Activated naive CD8-positive, alpha-beta T cell treated with anti-CD3 and anti-CD28 coated beads, Interleukin-2, amount 10 ng/mL, durations not matched to agents 7 days and 5 days (primary cell): ENCODE measurements around the gene DUSP10. TPM values are rescaled to one million over a fixed set of nuclear protein-coding genes. Genes with fewer than 3 reads are reported as not detected.
A peak's percentile ranks its signal among the peaks of the same experiment; 100 is the strongest.

Source experiments
- ATAC-seq: fragments of 150-1000 bp; cut with Tn5 transposase; one replicate; pipeline ENCODE4 v1.10.0; 2021; ENCODE audit warnings: low read depth, moderate library complexity
- POLR2A ChIA-PET: fragments of 350-600 bp; sonication (Branson Sonifier 250); formaldehyde crosslinking; loops from one replicate; lab custom pipeline; 2021; ENCODE audit warnings: antibody characterized with exemption; lab: Charles Lee
- DNase-seq: peaks from one replicate; pipeline ENCODE4 v3.0.0; 2021
- H3K27ac Mint-ChIP-seq: one replicate; pipeline ENCODE4 v1.8.0; 2022; ENCODE audit warnings: mild to moderate bottlenecking, mixed read lengths
- H3K27me3 Mint-ChIP-seq: one replicate; pipeline ENCODE4 v1.8.0; 2022; ENCODE audit warnings: mild to moderate bottlenecking, moderate library complexity, mixed read lengths
- H3K36me3 Mint-ChIP-seq: one replicate; pipeline ENCODE4 v1.8.0; 2021; ENCODE audit warnings: mild to moderate bottlenecking, mixed read lengths
- H3K4me1 Mint-ChIP-seq: one replicate; pipeline ENCODE4 v1.8.0; 2021; ENCODE audit warnings: mixed read lengths
- H3K4me3 Mint-ChIP-seq: one replicate; pipeline ENCODE4 v1.8.0; 2022; ENCODE audit warnings: mild to moderate bottlenecking, moderate library complexity, mixed read lengths
- H3K9me3 Mint-ChIP-seq: one replicate; pipeline ENCODE4 v1.8.0; 2021; ENCODE audit warnings: mixed read lengths
- total RNA-seq, 2 experiments: library from RNA; stranded (reverse); gene quantifications; one replicate each; pipeline ENCODE4 v1.2.3, GENCODE V29; 2021

The DUSP10 gene
- total RNA-seq, 2 experiments from 2014 or later: 14.8 to 15.7 TPM

- H3K27me3 Mint-ChIP-seq: no peaks in the 10 kb centered on the region
- H3K9me3 Mint-ChIP-seq: peaks cover 20% of the 10 kb centered on the region
- H3K36me3 Mint-ChIP-seq: peaks cover 78% of the 10 kb centered on the region
- H3K4me3 Mint-ChIP-seq: no peak overlapping the region
- no peak for DNase-seq
- peaks cover 59% of the 10 kb centered on the region for H3K4me1 Mint-ChIP-seq
- POLR2A ChIA-PET: interaction anchor here (1.0 to 3.9 kb wide), 3 partner anchors 11 to 106 kb away, joined by 3 to 22 read pairs (median 5); partner anchors contain the start of gene DUSP10
- no peak overlapping the region for H3K27ac Mint-ChIP-seq
- ATAC-seq: no peak
These were observed 18.0 kb downstream of the DUSP10 start for GRCh38 chr1:221723848-221724236.

- no peaks in the 10 kb centered on the region for H3K27me3 Mint-ChIP-seq
- H3K4me3 Mint-ChIP-seq: no peak overlapping the region
- peaks cover 78% of the 10 kb centered on the region for H3K36me3 Mint-ChIP-seq
- H3K9me3 Mint-ChIP-seq: peaks cover 20% of the 10 kb centered on the region
- POLR2A ChIA-PET: interaction anchor here (1.0 to 3.9 kb wide), 3 partner anchors 11 to 106 kb away, joined by 3 to 22 read pairs (median 5); partner anchors contain the start of gene DUSP10
- ATAC-seq (no peak), DNase-seq (no peak)
- H3K27ac Mint-ChIP-seq: no peak overlapping the region
- H3K4me1 Mint-ChIP-seq: peaks cover 59% of the 10 kb centered on the region
These were observed 18.7 kb downstream of the DUSP10 start for GRCh38 chr1:221723018-221723847.

- H3K27me3 Mint-ChIP-seq: no peaks in the 10 kb centered on the region
- POLR2A ChIA-PET: interaction anchor here (1.6 to 3.9 kb wide), 2 partner anchors 10 to 19 kb away, joined by 5 to 22 read pairs; partner anchors contain the start of gene DUSP10
- DNase-seq: no peak
- H3K4me3 Mint-ChIP-seq: peak overlapping the region; percentile 9
- peaks cover 76% of the 10 kb centered on the region for H3K36me3 Mint-ChIP-seq
- peaks cover 54% of the 10 kb centered on the region for H3K4me1 Mint-ChIP-seq
- no peak overlapping the region for H3K27ac Mint-ChIP-seq
- peaks cover 18% of the 10 kb centered on the region for H3K9me3 Mint-ChIP-seq
- no peak for ATAC-seq
These were observed 19.5 kb downstream of the DUSP10 start for GRCh38 chr1:221722254-221723017.

GRCh38 chr1:221720545-221720944 is 21.3 kb downstream of the DUSP10 start:
- Mint-ChIP-seq H3K36me3 (peaks cover 81% of the 10 kb centered on the region), H3K9me3 (peaks cover 15% of the 10 kb centered on the region), H3K4me1 (peaks cover 53% of the 10 kb centered on the region)

GRCh38 chr1:221719987-221720386 is 21.9 kb downstream of the DUSP10 start:
- Mint-ChIP-seq H3K9me3 (peaks cover 15% of the 10 kb centered on the region), H3K4me1 (peaks cover 56% of the 10 kb centered on the region), H3K36me3 (peaks cover 82% of the 10 kb centered on the region), H3K27me3 (no peaks in the 10 kb centered on the region), H3K27ac (no peak overlapping the region), H3K4me3 (no peak overlapping the region)
- ATAC-seq (no peak), DNase-seq (no peak)
- POLR2A ChIA-PET: no interaction called here

More at GRCh38 chr1:221720545-221720944, 21.3 kb downstream of the DUSP10 start:
- DNase-seq: no peak
- no peaks in the 10 kb centered on the region for H3K27me3 Mint-ChIP-seq
- no peak overlapping the region for H3K27ac Mint-ChIP-seq
- POLR2A ChIA-PET: no interaction called here
- no peak overlapping the region for H3K4me3 Mint-ChIP-seq
- no peak for ATAC-seq

GRCh38 chr1:221719278-221719597 is 22.7 kb downstream of the DUSP10 start:
- peaks cover 83% of the 10 kb centered on the region for H3K36me3 Mint-ChIP-seq
- peaks cover 60% of the 10 kb centered on the region for H3K4me1 Mint-ChIP-seq
- no peak for ATAC-seq
- H3K27me3 Mint-ChIP-seq: no peaks in the 10 kb centered on the region
- no peak overlapping the region for H3K4me3 Mint-ChIP-seq
- POLR2A ChIA-PET: interaction anchor here (0.6 to 2.3 kb wide), 2 partner anchors 23 to 124 kb away, joined by 3 to 15 read pairs; partner anchors contain the start of gene DUSP10
- H3K27ac Mint-ChIP-seq: no peak overlapping the region
- no peak for DNase-seq
- H3K9me3 Mint-ChIP-seq: peaks cover 12% of the 10 kb centered on the region

GRCh38 chr1:221718381-221719277 is 23.3 kb downstream of the DUSP10 start:
- Mint-ChIP-seq H3K36me3 (peaks cover 81% of the 10 kb centered on the region), H3K27ac (no peak overlapping the region), H3K9me3 (peaks cover 8% of the 10 kb centered on the region), H3K4me3 (no peak overlapping the region), H3K4me1 (peaks cover 66% of the 10 kb centered on the region), H3K27me3 (no peaks in the 10 kb centered on the region)
- POLR2A ChIA-PET: interaction anchor here (0.5 to 2.3 kb wide), 2 partner anchors 23 to 58 kb away, joined by 3 to 15 read pairs; partner anchors contain the start of gene DUSP10
- ATAC-seq (no peak), DNase-seq (no peak)

- no peak overlapping the region for H3K27ac Mint-ChIP-seq
- H3K27me3 Mint-ChIP-seq: no peaks in the 10 kb centered on the region
- H3K4me3 Mint-ChIP-seq: no peak overlapping the region
- H3K9me3 Mint-ChIP-seq: peaks cover 3% of the 10 kb centered on the region
- no peak for DNase-seq
- H3K4me1 Mint-ChIP-seq: peaks cover 66% of the 10 kb centered on the region
- POLR2A ChIA-PET: interaction anchor here (1.0 to 2.3 kb wide), 2 partner anchors 11 to 25 kb away, joined by 4 to 15 read pairs; partner anchors contain the start of gene DUSP10
- peaks cover 69% of the 10 kb centered on the region for H3K36me3 Mint-ChIP-seq
- no peak for ATAC-seq
These were observed 24.4 kb downstream of the DUSP10 start for GRCh38 chr1:221717485-221717853.

- no peak overlapping the region for H3K4me3 Mint-ChIP-seq
- no peaks in the 10 kb centered on the region for H3K9me3 Mint-ChIP-seq
- peaks cover 68% of the 10 kb centered on the region for H3K4me1 Mint-ChIP-seq
- DNase-seq (no peak), ATAC-seq (no peak)
- no peak overlapping the region for H3K27ac Mint-ChIP-seq
- POLR2A ChIA-PET: interaction anchor here (1.0 to 2.3 kb wide), 2 partner anchors 12 to 25 kb away, joined by 4 to 15 read pairs; partner anchors contain the start of gene DUSP10
- H3K27me3 Mint-ChIP-seq: no peaks in the 10 kb centered on the region
- peaks cover 63% of the 10 kb centered on the region for H3K36me3 Mint-ChIP-seq
These were observed 25.0 kb downstream of the DUSP10 start for GRCh38 chr1:221716713-221717484.

GRCh38 chr1:221715321-221716169 is 26.3 kb downstream of the DUSP10 start:
- no peaks in the 10 kb centered on the region for H3K27me3 Mint-ChIP-seq
- peak overlapping the region; percentile 44 for H3K4me3 Mint-ChIP-seq
- ATAC-seq: no peak
- peaks cover 51% of the 10 kb centered on the region for H3K36me3 Mint-ChIP-seq
- H3K27ac Mint-ChIP-seq: peak overlapping the region; percentile 81
- H3K4me1 Mint-ChIP-seq: peaks cover 75% of the 10 kb centered on the region
- POLR2A ChIA-PET: interaction anchor here (9.2 kb wide), 1 partner anchor 27 kb away, joined by 159 read pairs; the partner anchor contains the start of gene DUSP10
- no peak for DNase-seq
- no peaks in the 10 kb centered on the region for H3K9me3 Mint-ChIP-seq
